Middle frontal gyrus (tissue), 1 donor: ENCODE measurements around the gene TMEM80.
"Not testable (repeated sequence)": the region's sequence is repeated elsewhere in the genome, so short reads cannot be mapped to it uniquely, and the experiment has no call there.

Source experiments
- DNase-seq: peaks from one replicate; pipeline ENCODE4 v3.0.0-alpha.2; 2015; ENCODE audit warnings: low spot score; ENCODE audit errors: extremely low spot score

Gene TMEM80

DNA sequence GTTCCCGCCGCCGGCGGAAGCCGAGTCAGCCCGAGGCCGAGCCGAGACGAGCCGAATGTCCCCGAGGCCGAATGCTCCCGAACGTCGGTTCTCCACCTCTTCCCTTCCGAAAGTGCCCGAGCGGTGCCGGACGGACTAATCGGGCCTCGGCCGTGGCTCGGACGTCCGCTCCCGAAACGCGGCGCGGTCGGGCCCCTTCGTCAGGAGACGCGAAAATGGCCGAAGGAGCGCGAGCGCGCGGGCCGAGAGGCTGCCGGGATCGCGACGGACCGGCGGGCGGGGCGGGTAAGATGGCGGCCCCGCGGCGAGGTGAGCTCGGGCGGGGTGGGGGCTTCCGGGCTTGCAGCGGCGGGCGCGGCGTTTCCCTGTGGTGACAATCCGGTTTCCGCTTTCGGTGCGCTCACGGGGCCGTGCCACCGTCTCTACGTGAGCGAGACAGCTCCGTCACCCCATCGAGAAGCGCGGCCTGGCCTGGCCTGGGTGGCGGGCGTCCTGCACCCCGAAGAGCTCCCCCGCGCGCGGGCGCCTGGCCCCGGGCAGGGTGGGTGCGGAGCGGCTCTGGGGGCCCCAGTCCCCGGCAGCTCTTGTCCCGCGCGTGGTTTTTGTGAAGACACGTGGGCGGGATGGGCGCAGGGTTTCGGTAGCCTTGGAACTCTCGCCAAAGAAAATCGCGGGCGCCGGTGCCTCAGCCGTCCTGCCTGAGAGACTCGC lies at the start of gene TMEM80:
TSS of gene TMEM80 (plus strand) at position 279 of the 711 bp plus-strand sequence. CDS start at position 291, 12 bp downstream.
- DNase-seq = peak; percentile 99

DNA sequence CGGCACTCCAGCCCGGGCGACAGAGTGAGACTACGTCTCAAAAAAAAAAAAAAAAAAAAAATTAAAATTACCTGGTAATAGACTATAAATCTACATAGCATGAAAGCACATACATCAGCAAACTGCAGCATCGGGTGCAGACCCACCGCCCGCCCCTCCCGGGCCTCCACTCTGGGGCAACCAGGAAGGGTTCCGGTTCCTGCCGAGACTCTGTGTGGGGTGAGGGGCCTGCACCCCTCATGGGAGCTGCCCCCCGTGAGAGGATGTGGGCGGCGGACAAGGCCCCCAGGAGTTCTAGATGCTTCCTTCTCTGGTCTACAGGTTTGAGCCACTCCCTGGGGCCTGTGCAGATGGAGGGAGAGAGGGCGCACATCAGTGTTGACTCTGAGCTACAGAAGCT lies 49.4 kb upstream of the TMEM80 start:
- DNase-seq = no peak

DNA sequence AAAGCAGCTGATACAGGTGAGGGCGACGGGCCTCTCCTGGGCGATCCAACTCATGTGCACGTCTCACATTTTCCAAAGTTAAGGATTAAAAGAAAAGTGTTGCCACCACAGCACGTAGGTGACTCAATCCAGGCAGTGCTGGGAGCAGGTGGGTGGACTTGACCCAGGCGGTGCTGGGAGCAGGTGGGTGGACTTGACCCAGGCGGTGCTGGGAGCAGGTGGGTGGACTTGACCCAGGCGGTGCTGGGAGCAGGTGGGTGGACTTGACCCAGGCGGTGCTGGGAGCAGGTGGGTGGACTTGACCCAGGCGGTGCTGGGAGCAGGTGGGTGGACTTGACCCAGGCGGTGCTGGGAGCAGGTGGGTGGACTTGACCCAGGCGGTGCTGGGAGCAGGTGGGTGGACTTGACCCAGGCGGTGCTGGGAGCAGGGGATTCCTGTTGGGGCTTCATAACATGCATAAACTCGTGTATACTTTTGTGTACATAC lies 47.9 kb upstream of the TMEM80 start:
- DNase-seq = not testable (repeated sequence)

DNA sequence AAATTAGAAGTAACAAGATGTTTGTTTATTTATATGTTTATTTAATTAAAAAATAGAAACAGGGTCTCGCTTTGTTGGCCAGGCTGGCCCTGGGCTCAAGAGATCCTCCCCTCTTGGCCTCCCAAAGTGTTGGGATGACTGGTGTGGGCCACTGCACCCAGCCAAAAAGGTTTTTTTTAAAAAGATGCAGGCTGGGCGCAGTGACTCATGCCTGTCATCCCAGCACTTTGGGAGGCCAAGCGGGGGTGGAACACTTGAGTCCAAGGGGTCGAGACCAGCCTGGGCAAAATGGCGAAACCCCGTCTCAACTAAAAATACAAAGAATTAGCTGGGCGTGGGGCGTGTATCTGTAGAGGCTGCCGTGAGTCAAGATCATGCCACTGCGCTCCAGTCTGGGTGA lies 45.1 kb upstream of the TMEM80 start:
- DNase-seq = no peak

DNA sequence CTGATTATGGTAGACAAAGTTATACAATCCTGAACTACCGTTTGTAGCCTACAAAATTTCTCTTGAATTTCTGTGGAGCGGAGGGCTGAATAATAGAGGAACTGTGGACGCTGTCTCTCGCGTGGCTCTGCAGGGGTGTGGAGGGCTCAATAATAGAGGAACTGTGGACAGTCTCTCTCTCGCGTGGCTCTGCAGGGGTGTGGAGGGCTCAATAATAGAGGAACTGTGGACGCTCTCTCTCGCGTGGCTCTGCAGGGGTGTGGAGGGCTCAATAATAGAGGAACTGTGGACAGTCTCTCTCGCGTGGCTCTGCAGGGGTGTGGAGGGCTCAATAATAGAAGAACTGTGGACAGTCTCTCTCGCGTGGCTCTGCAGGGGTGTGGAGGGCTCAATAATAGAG lies 42.5 kb upstream of the TMEM80 start:
- not testable (repeated sequence) for DNase-seq

DNA sequence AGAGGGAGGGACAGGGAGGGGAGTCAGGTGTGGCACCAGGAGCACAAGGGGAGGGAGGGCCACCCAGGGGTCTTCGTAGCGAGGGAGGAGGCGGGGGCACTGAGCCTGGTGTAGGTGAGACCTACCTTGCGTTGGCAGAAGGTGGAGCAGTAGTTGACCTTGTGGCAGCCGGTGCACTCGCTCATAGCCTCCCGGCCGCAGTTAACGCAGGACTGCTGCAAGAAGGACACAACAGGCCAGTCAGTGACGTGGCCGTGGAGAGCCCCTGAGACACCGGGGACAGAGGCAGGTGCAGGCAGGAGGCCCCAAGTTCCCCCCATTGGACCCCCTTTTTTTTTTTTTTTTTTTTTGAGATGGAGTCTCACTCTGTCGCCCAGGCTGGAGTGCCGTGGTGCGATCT lies 41.8 kb upstream of the TMEM80 start:
- DNase-seq = no peak

DNA sequence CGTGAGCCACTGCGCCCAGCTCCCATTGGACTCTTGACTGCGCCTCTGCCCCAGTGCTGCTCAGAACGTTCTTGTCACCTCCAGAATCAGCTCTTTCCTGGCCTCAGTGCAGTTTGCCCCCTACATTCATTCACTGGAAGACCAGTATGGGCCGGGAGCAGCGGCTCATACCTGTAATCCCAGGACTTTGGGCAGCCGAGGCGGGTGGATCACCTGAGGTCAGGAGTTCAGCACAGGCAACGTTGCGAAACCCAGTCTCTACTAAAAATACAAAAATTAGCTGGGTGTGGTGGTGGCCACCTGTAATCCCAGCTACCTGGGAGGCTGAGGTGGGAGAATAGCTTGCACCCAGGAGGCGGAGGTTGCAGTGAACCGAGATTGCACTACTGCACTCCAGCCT lies 41.2 kb upstream of the TMEM80 start:
- not testable (repeated sequence) for DNase-seq

DNA sequence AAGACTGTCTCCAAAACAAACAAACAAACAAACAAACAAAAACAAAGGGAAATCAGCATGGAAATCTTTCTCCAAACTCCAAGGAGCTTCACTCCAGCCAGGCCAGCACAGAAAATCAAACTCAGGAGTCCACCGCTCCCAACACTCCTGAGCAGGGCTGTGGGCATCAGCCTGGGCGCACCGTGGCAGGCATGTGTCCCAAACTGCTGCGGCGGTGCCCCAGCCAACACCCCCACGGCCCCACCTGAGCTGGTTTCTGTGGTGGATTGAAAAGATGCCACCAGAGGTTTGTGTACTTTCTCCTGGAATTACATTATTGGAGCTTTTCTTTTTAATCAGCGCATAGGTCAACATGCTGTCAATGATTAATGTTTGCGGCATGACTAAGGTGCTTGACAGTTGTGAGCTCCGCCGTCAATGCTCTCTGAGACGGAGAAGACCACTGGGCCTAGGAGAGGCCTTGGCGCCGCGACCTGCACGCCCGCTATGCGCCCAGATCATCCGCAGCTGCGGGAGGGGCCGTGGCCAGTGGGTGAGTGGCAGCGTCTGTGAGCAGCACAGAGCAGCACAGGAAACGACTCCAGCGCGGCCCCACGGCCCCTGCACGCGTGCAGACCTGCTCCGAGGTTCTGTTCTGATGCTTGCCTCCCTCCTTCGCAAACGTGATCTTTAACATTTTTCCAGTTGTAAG lies 40.4 kb upstream of the TMEM80 start:
- no peak for DNase-seq

DNA sequence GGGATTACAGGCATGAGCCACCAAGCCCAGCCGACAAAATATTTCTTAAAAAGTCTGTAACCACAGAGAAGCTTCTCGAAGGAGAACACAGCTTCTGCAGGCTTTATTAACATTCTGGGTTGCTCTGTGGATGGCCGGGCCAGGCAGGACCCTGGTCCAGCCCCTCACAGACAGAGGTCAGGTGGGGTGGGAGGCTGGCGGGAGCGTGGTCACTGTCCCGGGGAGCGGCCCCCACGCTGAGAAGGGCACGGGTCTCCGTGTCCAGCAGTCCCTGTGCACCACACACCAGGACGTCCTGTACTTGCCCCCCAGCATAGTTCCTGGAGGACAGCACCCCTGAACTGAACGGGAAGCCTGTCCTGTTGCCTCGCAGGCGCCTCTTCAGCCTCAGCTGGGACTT lies 39.2 kb upstream of the TMEM80 start:
- no peak for DNase-seq

DNA sequence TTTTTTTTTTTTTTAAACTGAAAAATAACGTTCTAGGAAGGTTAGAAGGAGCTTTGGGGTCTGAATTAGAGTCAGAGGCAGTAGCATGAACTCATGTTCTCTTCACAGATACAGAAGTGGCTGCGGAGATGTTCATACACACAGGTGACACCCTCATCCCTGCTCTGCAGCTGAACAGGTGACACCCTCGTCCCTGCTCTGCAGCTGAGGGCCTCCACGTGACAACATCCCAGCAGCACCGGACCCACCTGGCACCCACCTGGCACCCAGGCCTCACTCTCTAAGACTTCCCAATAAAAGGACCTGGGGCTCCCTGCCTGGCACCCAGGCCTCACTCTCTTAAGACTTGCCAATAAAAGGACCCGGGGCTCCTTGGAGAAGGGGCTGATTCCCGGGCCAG lies 38.8 kb upstream of the TMEM80 start:
- DNase-seq = no peak

DNA sequence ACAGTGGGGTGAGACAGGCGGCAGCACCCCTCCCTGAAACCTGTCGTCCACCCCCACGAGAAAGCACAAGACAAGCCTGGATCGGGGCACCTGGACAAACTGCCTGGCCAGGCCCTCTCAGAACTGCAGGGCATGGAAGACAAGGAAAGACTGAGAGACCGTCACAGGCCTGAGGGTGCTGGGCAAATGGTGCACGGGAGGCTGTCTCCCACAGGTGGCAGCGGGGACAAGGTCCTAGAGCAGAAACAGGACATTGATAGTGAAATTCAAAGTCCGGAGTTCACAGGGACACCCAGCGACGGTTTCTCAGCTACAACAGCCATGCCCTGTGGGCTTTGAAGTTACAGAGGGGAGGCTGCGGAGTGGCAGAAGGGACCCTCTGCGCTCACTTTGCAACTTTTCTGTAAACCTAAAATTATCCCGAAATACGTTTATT lies 37.9 kb upstream of the TMEM80 start:
- no peak for DNase-seq

DNA sequence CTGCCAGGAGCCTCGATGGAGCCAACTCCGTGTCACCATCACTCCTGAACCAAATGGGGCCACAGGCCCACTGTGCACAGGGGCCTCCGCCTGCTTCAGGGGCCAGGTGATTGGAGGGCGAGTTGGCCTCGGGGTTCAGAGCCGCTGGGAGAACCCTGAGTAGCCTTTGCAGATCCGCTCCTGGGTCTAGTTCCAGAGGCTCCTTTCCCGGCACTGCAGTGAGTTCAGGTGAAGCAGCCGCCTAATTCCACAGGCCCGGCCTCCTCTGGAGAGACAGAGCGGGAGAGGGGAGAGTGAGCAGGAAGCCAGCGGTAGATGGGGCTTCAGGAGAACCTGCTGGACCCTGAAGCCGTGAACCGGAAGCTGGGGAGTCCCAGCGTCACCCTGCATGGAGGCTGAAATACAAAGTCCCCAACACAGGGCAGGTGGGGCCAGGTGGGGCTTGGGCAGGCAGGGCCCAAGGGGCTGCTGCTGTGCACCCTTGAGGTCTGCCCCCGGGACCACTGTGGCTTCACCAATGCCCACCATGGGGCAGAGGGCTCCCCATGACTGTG lies 36.0 kb upstream of the TMEM80 start:
- DNase-seq = no peak

DNA sequence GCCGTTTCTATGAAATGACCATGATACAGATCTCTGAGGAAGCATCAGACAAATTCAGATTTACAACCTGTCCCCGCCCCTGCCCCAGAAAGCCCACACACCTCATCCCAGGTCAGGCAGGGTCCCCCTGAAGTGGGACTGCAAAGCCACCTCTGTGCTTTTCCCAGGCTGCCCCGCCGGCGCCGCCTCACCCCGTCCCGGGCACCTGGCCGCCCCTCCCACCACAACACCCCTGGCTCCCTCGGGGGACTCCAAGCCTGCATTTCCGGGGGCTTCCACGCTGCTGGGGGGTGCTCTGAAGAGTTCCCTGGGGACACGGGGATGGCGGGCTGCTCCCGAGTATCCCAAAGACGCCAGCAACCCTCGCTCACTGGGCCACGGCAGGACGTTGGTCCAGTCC lies 35.3 kb upstream of the TMEM80 start:
- no peak for DNase-seq

DNA sequence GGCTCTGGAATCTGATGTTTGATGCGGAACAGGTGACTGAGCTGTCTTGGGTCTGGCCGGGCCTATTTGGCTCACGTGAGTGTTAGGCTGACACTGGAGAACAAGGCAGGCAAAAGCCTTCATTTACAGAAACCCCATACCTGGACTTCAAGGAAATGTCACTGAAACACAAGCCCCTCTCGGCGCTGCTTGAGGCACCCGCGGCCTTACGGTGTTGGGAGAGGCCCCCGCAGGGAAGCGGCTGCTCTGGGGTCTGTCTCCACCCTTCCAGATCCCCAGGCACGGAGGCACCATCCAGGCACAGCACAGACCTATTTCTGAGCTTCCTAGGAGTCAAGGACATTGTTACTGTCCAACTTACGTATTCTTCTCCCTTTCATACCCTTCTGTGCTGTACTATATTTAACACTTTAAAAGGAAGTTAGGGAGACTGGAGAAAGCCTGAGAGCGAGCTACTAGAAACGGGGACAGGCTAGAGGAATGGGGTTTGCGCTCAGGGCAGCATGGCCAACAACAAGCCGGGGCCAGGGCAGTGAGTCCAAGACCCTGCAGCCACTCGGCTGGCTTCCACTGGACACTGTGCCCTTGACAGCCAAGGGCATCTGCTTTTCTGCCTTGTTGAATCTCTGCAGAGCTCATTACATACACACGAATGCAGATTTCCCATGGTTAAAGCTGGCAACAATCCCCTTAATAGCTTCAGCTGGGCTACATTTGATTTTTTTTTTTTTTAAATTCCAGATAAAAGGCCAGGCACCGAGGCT lies 34.8 kb upstream of the TMEM80 start:
- no peak for DNase-seq

DNA sequence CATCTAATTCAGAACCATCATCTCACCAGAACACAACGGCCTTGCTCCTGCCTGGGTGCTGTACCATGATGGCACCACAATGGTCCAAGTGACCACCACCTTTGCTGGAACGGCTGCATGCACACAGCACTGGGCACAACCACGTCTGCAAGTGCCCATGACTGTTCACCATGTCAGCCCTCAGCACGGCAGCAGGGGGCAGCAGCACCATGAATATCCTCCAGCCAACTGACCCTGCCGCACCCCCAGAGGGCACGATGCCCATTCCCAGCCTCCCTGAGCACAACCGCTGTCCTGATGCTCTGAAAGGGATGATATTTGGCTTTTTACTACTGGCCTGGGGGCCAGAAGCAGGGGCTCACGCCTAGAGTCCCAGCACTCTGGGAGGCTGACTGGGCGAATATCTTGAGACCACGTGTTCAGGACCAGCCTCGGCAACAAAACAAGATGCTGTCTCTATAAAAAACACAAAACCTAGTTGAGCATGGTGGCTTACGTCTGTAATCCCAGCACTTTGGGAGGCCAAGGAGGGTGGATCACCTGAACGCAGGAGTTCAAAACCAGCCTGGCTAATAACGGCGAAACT lies 32.8 kb upstream of the TMEM80 start:
- DNase-seq = no peak

DNA sequence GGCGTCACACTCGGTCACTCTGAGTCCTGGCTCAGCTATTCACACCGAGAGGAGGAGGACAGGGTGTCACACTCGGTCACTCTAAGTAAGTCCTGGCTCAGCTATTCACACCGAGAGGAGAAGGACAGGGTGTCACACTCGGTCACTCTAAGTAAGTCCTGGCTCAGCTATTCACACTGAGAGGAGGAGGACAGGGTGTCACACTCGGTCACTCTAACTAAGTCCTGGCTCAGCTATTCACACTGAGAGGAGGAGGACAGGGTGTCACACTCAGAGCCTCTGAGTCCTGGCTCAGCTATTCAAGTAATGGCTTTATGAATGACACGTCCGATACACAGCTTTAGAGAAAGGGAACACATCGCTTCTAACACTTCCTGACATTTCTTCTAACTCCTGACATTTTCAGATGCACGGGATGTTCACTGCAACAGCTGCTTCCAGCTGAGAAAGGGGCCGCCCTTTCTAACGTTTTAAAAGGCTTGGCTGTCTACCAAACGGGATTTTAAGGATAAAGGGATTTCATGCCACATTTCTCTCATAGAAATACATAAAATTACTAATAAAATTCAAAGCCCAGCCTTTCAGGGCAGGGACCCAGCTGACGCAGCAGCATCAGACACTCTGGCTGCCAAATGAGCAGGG lies 30.4 kb upstream of the TMEM80 start:
- DNase-seq = no peak

DNA sequence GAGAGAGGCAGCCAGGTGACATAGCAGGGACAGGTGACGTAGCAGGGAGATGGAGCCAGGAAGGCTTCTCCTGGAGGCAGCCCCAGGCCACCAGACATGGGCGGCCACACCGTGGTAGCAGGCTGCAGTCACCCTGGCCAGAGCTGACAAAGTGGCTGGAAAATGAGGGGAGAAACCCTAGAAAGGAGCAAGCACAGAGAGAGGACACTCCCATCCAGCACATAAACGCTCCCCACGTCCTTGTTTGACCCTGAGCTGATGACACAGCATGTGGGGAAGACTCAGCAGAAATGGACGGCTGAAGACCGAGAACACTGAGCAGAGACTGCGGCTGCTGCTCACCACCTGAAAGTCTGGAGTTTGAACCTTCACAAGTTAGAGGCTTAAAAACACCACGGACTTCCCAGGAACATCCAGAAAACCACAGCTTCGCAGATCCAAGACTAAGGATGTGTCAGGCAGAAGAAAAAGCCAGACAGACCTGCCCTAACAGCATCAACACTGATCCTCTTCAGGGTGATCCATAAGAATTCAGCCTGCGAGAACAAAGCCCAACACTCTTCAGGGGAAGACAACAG lies 29.8 kb upstream of the TMEM80 start:
- no peak for DNase-seq

DNA sequence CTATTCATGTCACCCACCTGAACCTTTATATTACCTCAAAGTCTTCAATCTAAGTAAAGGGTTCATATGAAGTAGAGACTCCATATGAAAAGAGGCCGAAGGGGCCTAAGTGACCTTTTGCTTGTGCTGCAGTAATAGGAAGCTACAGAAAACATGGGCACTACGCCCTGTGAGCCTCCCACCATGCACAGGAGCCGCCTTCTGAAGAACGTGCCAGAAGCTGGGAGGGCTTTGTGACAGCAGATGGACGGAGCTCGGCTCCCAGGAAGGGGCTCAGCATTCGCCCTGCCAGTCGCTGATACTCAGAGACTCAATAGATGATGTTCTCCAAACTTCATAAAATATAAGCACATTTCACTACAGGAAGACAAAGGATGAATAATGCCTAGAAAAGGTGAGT lies 21.8 kb upstream of the TMEM80 start:
- DNase-seq = no peak

DNA sequence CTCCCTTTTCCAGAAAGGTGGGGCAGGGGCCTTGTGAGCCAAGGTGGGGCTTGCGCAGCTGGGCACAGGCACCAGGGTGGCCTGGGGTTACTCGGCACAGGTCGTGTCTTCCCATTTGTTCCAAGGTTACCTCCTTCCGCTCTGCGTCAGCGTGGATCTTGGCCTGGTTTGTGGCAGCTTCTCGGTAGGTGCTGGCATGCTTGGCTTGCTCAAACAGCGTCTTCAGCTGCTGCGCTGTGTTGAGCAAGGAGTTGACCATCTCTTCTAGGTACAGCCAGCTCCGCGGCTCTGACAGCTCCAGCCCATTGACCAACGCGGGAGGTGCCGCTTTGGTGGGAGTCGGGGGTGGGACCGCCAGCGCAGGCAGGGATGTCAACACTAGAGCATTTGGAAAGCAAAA lies 21.2 kb upstream of the TMEM80 start:
- no peak for DNase-seq

DNA sequence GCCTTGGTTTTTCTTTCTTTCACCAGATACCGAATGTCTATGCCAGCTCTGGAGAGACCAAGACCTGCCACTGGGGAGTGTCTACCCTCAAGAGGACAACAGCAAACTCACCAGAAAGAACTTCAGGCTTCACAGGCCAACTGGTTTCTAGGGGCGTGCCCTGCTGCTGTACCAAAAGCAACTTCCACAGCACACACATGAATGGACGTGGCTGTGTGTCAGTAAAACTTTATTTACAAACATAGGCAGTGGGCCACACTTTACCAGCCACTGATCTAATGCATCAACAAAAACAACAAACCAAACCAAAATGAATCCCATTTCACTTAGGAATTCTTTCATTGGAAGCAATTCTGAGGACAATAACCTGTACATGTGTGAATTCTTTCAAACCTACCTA lies 17.3 kb upstream of the TMEM80 start:
- no peak for DNase-seq
